HG03196 (cell line): ENCODE results near the gene GRIP1.

Source experiments
- ATAC-seq: cut with Tn5 transposase; IDR thresholded peaks from one replicate; pipeline ENCODE4 v1.9.1; 2021; ENCODE audit not compliant: unreplicated experiment

GRIP1 gene

DNA sequence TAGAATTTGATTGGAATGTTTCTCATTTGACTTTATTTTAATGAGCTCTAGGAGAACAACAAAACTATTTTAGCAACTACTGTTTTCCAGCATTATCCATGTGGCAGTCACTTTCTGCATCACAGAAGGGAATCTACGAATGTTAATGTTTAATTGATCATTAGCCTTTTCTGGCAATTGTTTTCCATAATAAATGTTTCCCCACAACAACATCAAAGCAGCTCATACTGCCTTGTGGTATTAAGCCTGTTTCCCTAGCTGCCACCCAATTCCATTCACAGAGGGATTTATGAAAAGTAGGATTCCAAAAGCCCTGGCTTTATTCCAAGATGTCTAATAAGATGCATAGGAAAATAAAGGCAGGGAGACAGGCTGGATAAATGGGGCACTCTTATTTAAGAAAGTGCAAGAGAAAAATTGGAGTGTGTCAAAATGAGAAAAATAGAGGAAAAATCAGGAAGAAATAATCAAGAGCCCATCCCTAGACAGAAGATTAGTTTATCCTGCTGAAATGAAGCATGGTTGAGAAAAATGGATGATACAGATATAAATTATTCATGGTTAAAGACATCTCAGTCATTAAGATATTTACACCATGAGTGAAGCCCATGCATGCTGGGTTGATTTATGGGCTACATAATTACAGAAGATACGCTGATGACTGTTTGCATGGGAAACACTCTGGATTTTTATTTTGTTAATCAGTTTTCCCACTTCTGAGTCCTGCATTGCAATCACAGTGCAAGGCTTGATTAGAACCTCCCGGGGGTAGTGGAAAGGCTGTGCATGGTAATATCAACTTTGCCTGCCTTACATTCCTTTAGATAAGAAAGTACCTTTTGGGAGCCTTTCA, 196.3 kb downstream of the GRIP1 start:
- ATAC-seq = no peak

DNA sequence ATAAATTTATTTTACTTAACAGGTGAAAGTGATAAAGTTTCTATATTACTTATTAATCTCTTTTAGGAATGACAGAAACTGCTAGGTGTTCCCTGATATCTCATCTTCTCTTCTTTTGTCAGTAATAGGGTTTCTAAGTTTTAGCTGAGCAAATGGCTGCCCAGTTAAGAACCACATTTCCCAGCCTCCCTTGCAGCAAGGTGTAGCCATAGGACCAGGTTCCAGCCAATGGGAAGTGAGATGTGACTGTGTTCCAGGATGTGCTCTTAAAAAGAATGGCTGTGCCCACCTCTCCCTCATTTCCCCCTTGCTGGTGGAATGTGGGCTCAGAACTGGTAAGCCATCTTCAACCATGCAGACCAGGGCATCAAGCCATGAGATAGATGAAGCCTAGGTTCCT, 210.9 kb downstream of the GRIP1 start:
- no peak for ATAC-seq

DNA sequence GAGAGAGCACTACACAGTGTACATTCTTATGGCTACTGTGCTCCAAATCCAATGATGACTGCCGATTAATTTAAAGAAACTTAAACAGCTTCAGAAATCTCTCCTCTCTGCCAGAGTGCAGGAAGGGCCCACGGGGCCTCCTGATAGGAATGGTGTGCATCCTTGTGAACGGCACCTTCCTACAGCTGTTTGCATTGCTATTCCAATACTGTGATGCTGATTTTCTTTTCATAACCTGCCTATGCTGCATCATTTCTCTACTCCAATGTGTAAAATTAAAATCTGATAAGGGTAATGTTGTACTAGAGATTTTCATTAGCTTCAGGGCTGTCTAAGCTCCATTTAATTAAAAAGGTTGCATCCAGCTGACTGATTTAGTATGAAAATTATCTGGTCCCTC, 217.5 kb downstream of the GRIP1 start:
- ATAC-seq = no peak

DNA sequence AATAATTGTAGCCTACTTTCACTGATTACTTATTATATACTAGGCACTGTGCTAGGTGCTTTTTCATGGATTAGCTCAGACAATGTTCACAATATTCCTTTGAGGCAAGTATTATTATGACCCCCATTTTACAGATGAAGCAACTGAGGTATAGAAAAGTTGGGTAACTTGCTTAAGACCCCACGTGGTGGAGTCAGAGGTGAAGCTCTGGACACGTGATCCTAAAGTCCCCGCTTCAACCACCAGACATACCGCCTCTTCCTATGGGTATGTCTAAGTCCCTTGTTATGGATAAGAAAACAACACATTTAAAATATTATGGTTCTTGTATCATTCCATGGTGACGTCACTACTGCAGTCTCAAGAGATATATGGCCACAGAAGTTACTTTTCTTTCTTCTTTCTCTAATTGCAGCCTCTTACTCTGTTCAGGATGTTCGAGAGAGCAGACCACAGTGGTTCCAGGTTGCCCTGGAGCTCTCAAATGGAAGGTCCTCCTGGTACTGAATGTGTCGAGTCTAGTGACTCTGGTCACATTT, 218.9 kb downstream of the GRIP1 start:
- no peak for ATAC-seq

DNA sequence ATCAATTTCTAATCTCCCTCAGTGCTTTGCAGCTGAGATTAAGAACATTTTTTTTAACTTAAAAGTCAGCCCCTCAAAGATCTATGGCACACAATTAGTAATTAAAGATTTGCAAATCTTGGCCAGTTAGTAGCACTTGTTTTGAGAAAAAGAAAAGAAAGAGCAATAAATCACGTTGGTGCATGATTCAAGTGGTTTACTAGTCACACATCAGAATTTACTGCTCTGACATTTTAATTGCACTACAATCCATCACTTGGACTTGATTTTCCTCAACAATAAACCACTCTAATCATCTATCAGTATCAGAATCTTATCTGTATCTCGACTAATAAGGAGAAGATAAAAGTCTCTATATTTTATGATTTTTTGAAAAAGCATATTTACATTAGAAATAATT, 222.3 kb downstream of the GRIP1 start:
- ATAC-seq = no peak

DNA sequence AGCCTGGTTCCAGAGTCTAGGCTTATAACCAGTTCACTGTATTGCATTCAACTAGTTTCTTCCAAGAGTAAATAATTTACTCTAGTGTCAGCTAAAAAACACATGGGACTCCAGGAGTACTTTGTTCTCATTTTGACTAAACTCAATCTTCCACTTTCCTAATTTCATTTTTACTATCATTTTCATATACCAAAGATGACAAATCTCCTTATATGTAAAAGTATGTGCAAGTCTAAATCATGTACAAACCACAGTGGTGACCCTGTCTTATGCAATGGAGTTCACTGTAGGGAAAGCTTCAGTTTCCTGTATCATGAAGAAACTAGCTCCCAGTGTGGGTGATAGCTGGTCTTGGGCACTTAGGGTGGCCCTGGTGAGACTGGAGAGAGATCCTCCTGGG, 225.0 kb downstream of the GRIP1 start:
- peak; percentile 86 for ATAC-seq

DNA sequence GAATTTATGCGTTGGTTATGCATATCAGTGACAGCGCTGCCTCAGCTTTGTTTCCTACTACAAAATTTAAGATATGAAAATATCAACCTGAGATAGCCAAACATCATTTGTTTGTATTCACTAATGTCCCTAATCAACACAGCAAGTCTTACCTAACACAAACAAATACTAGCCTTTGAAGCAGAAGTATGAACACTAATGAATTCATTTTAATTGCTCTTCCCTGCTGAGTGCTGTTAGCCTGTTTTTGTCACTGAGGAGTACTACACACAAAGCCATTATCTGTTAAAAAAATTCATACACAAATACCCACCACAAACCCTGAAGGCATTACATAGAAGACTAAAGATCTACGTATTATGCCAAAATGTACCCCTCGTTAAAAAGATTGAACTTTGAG, 225.8 kb downstream of the GRIP1 start:
- no peak for ATAC-seq

DNA sequence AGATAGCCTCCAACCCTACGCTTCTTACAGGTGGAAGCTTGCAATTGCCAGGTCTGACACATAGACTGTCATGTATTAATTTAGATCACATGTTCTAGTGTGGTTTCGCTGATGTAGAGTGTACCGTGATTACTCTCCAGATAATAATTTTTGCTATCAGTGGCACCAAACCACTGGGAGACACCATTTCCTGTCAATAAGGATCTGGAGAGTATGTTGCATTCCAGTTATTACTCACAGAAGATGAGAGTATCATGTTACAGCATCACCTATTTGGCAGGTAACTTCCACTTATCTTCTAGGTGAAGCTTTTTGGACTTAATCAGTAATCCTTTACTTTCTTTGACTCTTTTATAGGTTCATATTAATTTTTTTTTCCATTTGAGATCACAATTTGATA, 229.3 kb downstream of the GRIP1 start:
- no peak for ATAC-seq

DNA sequence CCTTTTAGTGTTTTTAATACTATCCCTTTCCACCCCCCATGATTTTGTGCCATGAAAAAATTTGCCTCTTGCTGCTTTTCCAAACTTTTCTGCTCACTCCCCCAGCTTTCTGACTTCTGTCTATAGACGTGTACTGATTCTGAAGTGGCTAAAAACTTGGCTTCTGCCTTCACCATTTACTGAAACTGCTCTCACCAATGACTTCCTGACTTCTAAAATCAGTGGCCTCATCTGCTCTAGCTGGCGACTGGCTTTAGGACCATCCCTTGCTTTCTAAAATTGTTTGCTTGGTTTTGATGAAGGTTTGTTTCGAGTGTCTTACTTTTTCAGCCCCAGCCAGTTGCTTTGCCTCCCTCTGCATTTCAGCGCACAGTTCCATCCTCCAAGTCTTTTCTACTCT, 231.2 kb downstream of the GRIP1 start:
- no peak for ATAC-seq

DNA sequence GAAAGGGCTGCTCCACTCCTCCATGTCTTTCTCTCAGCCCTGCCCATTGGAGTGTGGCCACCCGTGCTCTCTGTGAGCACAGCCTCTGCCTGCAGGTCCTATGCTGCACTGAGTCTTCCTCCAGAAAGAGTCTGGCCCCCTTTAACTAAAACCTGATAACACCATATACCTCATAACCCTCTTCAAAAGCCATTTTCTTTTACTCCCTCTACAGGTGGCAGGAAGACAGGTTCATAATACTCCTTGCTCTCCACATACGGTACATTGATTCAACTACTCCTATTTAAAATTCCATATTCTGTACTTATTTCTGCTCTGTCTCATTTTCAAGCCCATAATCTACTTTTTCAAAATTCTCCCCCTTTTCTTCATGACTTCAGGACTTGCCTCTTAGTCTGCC, 232.6 kb downstream of the GRIP1 start:
- no peak for ATAC-seq

DNA sequence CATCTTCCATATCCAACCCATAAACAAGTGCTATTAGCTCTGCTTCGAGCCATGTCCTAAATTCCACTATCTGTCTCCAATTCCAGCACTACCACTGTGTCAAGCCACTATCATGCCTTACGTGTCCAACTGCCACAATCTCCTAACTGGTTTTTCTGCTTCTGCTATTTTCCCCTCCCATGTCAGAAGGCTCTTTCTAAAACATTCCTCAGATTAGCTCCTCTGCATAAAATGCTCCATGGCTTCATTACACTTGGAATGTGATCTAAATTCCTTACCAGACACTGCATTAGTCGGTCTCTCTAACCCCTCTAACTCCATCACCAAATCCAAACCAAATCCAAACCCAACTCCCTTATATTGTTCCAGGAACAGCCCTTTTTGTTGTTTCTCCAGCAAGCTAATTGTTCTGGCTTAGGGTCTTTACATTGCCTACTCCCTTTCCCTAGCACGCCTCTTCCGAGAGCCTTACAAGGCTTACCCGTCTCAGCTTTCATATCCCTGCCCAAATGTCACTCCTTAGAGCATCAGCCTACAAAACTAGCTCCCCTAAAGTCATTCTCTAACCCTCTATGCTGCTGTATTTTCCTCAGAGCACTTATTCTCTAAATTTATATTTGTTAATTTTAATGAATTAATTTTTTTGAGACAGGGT, 236.8 kb downstream of the GRIP1 start:
- no peak for ATAC-seq

DNA sequence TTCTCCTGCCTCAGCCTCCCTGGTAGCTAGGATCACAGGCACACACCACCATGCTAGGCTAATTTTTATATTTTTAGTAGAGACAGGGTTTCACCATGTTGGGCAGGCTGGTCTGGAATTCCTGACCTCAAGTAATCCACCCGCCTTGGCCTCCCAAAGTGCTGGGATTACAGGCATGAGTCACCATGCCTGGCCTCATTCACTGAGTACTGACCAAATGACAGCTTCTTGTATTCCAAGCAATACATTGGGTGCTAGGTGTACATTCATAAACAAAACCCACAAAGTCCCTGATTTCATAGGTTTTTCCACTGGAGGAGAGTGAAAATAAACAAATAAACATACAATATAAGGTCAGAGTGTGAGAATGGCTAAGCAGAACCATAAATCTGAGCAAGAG, 240.3 kb downstream of the GRIP1 start:
- no peak for ATAC-seq

DNA sequence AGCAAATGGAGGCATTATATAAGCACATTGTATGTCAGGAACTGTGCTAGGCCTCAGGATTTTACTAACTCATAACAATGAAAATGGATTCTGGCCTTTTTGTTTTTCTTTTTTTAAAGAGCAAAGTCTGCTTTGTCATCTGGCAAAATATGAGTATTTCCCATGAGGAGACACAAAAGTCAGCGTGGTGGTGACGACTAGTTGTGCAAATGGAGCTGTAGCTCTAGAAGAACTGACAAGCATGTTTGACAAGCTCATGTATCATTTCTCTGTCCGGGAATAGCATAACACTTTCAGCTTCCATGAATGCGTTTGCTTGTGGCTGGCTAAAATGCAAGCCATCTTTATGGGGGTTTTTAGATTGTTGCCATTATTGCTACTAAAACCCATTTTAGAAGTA, 248.8 kb downstream of the GRIP1 start:
- ATAC-seq = no peak

DNA sequence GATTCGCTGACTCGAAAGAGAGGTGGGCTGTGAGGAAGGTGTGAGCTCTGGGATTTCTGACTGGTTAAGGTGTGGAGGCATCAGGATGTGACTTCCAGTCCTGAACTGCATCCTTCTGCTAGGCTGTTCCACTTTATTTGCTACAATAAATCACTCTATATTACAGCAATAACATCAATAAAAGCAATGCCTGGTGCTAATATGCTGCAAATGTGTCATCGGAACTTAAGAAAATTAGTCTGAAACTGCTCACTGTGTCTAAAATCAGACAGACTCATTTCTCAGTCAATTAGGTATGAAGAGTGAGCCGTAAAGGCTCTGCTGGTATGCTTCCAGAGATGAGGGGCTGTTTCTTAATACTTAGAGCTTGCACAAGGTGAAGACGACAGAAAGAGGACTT, 250.0 kb downstream of the GRIP1 start:
- no peak for ATAC-seq

DNA sequence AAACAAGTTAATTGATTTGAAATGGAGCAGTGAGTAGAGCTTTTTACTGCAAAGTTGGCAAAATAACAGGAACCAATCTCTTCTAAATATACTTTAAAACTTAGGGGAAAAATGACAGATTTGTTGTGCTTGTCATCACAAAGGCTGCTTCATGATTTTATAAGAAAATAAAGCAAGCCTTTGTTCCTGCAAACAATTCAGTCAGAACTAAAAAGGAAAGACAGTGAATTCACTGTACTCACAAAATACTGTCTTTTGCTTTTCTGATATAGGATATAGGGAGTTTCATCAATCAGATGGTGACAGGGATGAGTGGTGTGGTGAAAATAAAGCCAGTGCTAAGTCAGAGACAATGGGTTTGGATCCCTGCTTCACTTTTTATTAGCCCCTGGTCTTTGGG, 250.6 kb downstream of the GRIP1 start:
- ATAC-seq = no peak

DNA sequence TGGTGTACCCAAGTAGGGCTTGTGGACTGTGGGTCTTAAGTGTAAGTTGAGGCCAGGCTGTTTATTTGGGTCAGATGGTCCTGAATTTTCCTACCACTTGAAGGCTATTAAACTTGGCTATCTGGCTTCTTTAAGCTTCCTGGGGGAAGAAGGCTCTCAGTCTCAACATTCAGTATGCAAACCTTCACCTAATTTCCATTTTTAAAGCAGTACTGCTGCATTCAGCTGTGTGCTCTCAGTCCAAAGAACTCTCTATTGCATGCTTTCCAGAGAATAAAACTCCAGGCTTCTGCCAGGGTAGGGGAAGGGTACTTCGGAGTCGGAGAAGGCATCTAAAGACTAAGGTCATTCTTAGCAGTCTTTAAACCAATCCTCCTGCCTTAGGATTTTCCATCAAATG, 252.2 kb downstream of the GRIP1 start:
- no peak for ATAC-seq

DNA sequence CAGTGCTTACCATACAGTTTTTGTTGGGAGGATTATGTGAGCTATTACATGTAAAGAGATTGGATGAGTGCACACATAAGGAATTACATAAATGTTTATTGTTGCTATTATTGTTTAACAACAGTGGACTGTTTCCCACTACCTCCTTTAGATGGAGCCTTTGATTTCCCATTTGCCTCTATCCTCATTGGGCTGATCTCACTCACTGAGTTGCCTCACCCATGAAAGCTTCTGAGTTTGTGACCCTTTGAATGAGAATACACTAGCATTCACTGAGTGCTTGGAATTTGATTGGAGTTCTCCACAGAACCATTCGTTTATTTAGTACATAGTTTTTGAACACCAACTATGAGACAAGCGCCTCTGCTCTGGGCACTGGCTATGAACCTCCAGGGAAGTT, 255.6 kb downstream of the GRIP1 start:
- ATAC-seq = no peak

DNA sequence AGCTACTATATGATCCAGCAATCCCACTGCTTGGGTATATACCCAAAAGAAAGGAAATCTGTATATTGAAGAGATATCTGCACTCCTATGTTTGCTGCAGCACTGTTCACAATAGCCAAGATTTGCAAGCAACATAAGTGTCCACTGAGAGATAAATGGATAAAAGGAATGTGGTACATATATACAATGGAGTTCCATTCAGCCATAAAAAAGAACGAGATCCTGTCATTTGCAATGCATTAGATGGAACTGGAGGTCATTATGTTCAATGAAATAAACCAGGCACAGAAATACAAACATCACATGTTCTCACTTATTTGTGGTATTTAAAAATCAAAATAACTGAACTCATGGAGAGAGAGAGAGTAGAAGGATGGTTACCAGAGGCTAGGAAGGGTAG, 260.0 kb downstream of the GRIP1 start:
- ATAC-seq = no peak

DNA sequence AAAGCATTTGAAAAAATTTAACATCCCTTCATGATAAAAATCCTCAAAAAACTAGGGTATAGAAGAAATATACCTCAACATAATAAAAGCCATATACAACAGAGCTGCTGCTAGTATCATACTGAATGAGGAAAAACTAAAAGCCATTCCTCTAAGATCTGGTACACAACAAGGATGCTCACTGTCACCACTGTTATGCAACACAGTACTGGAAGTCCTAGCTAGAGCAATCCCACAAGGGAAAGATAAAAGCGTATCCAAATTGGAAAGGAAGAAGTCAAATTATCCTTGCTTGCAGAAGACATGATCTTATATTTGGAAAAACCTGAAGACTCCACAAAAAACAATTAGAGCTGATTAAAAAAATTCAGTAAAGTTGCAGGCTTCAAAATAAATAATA, 261.7 kb downstream of the GRIP1 start:
- ATAC-seq = no peak

DNA sequence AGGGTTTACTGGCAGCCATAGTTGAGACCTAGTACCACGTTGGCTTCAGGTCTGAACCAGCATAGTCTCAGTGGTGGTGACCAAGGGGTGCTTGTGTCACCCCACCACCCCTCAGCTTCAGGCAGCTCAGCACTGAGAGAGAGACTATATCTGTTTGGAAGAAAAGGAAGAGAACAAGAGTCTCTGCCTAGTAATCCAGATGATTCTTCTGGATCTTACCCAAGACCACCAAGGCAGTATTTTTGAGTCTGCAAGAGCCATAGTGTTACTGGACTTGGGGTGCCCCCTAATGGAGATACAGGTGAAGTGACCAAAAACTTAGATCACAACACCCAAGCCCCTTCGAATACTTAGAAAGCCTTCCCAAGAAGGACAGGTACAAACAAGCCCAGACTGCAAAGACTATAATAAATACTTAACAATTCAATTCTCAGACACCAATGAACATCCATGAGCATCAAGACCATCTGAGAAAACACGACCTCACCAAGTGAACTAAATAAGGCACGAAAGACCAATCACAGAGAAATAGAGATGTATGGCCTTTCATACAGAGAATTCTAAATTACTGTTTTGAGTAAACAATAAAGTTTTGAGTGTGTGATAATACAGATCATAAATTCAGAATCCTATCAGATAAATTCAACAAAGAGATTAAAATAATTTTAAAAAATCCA, 269.5 kb downstream of the GRIP1 start:
- ATAC-seq = no peak

DNA sequence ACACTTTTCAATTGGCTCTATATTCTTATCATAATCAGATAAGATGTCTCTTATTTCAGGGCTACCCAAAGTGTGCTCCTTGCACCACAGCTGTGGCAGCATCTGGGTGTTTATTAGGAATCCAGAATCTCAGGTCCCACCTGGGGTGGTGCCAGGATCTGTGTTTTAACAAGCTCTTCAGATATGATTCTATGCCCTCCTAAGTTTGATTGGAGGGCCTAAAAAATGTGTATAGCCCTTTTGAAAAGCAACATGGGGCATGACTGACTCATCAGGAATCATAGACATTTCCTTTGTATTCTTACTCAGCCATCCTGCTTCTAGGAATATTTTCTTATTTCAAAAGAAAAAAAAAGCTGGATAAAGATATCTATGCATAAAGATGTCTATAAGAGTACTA, 273.5 kb downstream of the GRIP1 start:
- ATAC-seq = no peak

DNA sequence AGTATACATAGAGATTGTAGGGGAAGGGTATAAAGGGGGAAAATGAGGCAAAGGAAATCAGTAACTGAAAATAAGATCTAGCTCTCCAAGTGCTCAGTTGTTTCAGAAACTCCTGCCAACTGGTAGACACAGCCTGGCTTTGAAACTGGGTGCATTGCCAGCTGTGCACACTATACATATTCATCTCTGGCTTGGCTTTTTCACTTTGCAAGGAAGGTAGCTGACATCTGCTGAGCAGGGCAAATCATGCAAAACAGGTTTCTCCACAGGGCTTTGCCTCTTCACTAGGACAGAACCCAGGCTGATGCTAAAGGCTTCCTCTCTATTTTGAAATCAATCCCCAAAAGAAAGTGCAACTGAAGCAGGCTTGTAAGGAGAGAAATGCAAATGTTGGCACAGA, 275.1 kb downstream of the GRIP1 start:
- ATAC-seq = no peak
